GM21526 (cell line): Measurements from ENCODE around the gene XBP1.
"Not testable (repeated sequence)": the region's sequence is repeated elsewhere in the genome, so short reads cannot be mapped to it uniquely, and the experiment has no call there.

Source experiments
- ATAC-seq: cut with Tn5 transposase; IDR thresholded peaks from one replicate; pipeline ENCODE4 v1.9.1; 2021; ENCODE audit warnings: moderate library complexity; ENCODE audit not compliant: unreplicated experiment, low FRiP score

Gene XBP1

GRCh38 chr22:28754512-28754911 lies 45.9 kb downstream of the XBP1 start:
- not testable (repeated sequence) for ATAC-seq

GRCh38 chr22:28750471-28750881 lies 49.9 kb downstream of the XBP1 start:
- ATAC-seq, result no peak
